IMR-90 (cell line): Measurements from ENCODE around the gene MEGF9. TPM values are rescaled to one million over a fixed set of nuclear protein-coding genes. Genes with fewer than 3 reads are reported as not detected.

Experiments
- ATAC-seq: fragments of 200-7000 bp; cut with Tn5 transposase; 2 replicates; pipeline ENCODE4 v1.9.1; 2020; ENCODE audit warnings: low read depth, mild to moderate bottlenecking, moderate library complexity
- BruUV-seq: library from RNA; stranded (reverse); fragments of 400-500 nt; replicated peaks from 2 replicates; lab custom pipeline; 2021; lab: Mats Ljungman, UMichigan
- CTCF ChIA-PET: fragments of 300-600 bp; formaldehyde crosslinking; extraction: SDS; loops from one replicate; lab custom pipeline; 2021; ENCODE audit warnings: antibody characterized with exemption; lab: Yijun Ruan, JAX
- POLR2A ChIA-PET: fragments of 300-600 bp; sonication (Branson Sonifier 250); formaldehyde crosslinking; loops from one replicate; lab custom pipeline; 2022; ENCODE audit warnings: antibody characterized with exemption; ENCODE audit not compliant: unreplicated experiment; lab: Charles Lee
- DNase-seq: peaks from one replicate; pipeline ENCODE4 v3.0.0; 2013
- H2AFZ ChIP-seq: replicated peaks from 2 replicates; pipeline ENCODE3; 2013; ENCODE audit warnings: low read length, mild to moderate bottlenecking; ENCODE audit not compliant: poor library complexity
- H2AK5ac ChIP-seq: 2 replicates; pipeline ENCODE4 v1.6.1; 2013; ENCODE audit warnings: low read depth, low read length, inconsistent platforms
- H2AK9ac ChIP-seq: replicated peaks from 2 replicates; pipeline ENCODE3; 2013; ENCODE audit warnings: mild to moderate bottlenecking, low read depth, low read length, moderate library complexity; ENCODE audit not compliant: poor library complexity
- H2BK120ac ChIP-seq: 2 replicates; pipeline ENCODE4 v1.6.1; 2013; ENCODE audit warnings: low read depth, low read length, inconsistent platforms
- H2BK15ac ChIP-seq: 3 replicates; pipeline ENCODE4 v1.6.1; 2013; ENCODE audit warnings: low read depth, low read length, inconsistent platforms
- H2BK20ac ChIP-seq: 2 replicates; pipeline ENCODE4 v1.6.1; 2013; ENCODE audit warnings: low read depth, mild to moderate bottlenecking, inconsistent platforms, low read length, moderate library complexity
- H2BK5ac ChIP-seq: 2 replicates; pipeline ENCODE4 v1.6.1; 2013; ENCODE audit warnings: mild to moderate bottlenecking, low read depth, low read length, inconsistent platforms; ENCODE audit not compliant: poor library complexity, severe bottlenecking
- H3K14ac ChIP-seq: replicated peaks from 2 replicates; pipeline ENCODE4 v1.6.1; 2013; ENCODE audit warnings: low read depth, low read length, inconsistent platforms
- H3K18ac ChIP-seq: 2 replicates; pipeline ENCODE4 v1.6.1; 2013; ENCODE audit warnings: low read depth, low read length, control low read depth
- H3K23ac ChIP-seq: 2 replicates; pipeline ENCODE4 v1.6.1; 2013; ENCODE audit warnings: low read depth, low read length, inconsistent platforms
- H3K27ac ChIP-seq: 2 replicates; pipeline ENCODE4 v1.5.1; 2013; ENCODE audit warnings: mild to moderate bottlenecking, control low read depth, low read length; ENCODE audit not compliant: insufficient read depth
- H3K27me3 ChIP-seq: 2 replicates; pipeline ENCODE4 v1.6.1; 2013; ENCODE audit warnings: low read length; ENCODE audit not compliant: control insufficient read depth, insufficient read depth
- H3K36me3 ChIP-seq: 2 replicates; pipeline ENCODE4 v1.6.1; 2013; ENCODE audit warnings: low read length, mixed read lengths; ENCODE audit not compliant: control insufficient read depth, insufficient read depth
- H3K4ac ChIP-seq: 2 replicates; pipeline ENCODE4 v1.6.1; 2013; ENCODE audit warnings: low read depth, low read length, inconsistent platforms
- H3K4me1 ChIP-seq: 2 replicates; pipeline ENCODE4 v1.6.1; 2013; ENCODE audit warnings: low read length, mixed read lengths; ENCODE audit not compliant: control insufficient read depth, insufficient read depth
- H3K4me2 ChIP-seq: 2 replicates; pipeline ENCODE4 v1.6.1; 2013; ENCODE audit warnings: low read depth, mild to moderate bottlenecking, control low read depth, low read length, moderate library complexity
- H3K4me3 ChIP-seq: 2 replicates; pipeline ENCODE4 v1.5.1; 2013; ENCODE audit warnings: low read depth, mild to moderate bottlenecking, control low read depth, low read length, moderate library complexity; ENCODE audit not compliant: insufficient read depth
- H3K56ac ChIP-seq: 2 replicates; pipeline ENCODE4 v1.6.1; 2013; ENCODE audit warnings: low read length, inconsistent platforms; ENCODE audit not compliant: insufficient read depth; ENCODE audit errors: extremely low read depth
- H3K79me1 ChIP-seq, 2 experiments: 2 replicates each; pipeline ENCODE4 v1.6.1; 2013; ENCODE audit warnings: low read length in 2 of 2, inconsistent platforms in 1 of 2, low read depth in 1 of 2
- H3K9ac ChIP-seq: 2 replicates; pipeline ENCODE4 v1.6.1; 2013; ENCODE audit warnings: low read depth, low read length, control low read depth
- H3K9me1 ChIP-seq: 2 replicates; pipeline ENCODE4 v1.6.1; 2013; ENCODE audit warnings: low read length, inconsistent platforms; ENCODE audit not compliant: insufficient read depth
- H3K9me3 ChIP-seq: 2 replicates; pipeline ENCODE4 v1.6.1; 2013; ENCODE audit warnings: low read length; ENCODE audit not compliant: control insufficient read depth, insufficient read depth
- H4K20me1 ChIP-seq: 2 replicates; pipeline ENCODE4 v1.6.1; 2013; ENCODE audit warnings: low read length, inconsistent platforms; ENCODE audit not compliant: insufficient read depth
- H4K5ac ChIP-seq: 2 replicates; pipeline ENCODE4 v1.6.1; 2013; ENCODE audit warnings: mild to moderate bottlenecking, low read depth, low read length, control low read depth
- H4K8ac ChIP-seq, 2 experiments: 2 replicates each; pipeline ENCODE4 v1.6.1; 2013; ENCODE audit warnings: low read depth in 2 of 2, low read length in 2 of 2, control low read depth in 1 of 2, inconsistent platforms in 1 of 2
- H4K91ac ChIP-seq: 2 replicates; pipeline ENCODE4 v1.6.1; 2013; ENCODE audit warnings: low read depth, low read length, inconsistent platforms; ENCODE audit not compliant: insufficient read depth
- CEBPB ChIP-seq: IDR thresholded peaks from 2 replicates; pipeline ENCODE4 v1.6.1; 2012; ENCODE audit warnings: low read depth, low read length, improper control_type of control experiment
- CHD1 ChIP-seq: IDR thresholded peaks from 2 replicates; pipeline ENCODE4 v1.6.1; 2012; ENCODE audit warnings: low read depth, low read length, improper control_type of control experiment
- FOS ChIP-seq: fragments of 150-350 bp; IDR thresholded peaks from 2 replicates; pipeline ENCODE4 v1.6.1; 2016; ENCODE audit warnings: low read depth, low read length
- MAFK ChIP-seq: IDR thresholded peaks from 2 replicates; pipeline ENCODE4 v1.6.1; 2012; ENCODE audit warnings: low read depth, low read length, improper control_type of control experiment
- MXI1 ChIP-seq: IDR thresholded peaks from 2 replicates; pipeline ENCODE4 v1.6.1; 2012; ENCODE audit warnings: low read depth, mild to moderate bottlenecking, low read length, moderate library complexity, borderline replicate concordance
- NFE2L2 ChIP-seq: fragments of 150-350 bp; IDR thresholded peaks from 2 replicates; pipeline ENCODE4 v1.6.1; 2016; ENCODE audit warnings: low read depth, mild to moderate bottlenecking, low read length
- POLR2A ChIP-seq: IDR thresholded peaks from 2 replicates; pipeline ENCODE4 v1.6.1; 2012; ENCODE audit warnings: mild to moderate bottlenecking, low read depth, low read length
- RAD21 ChIP-seq: IDR thresholded peaks from 2 replicates; pipeline ENCODE4 v1.6.1; 2012; ENCODE audit warnings: low read length, improper control_type of control experiment
- RFX5 ChIP-seq: IDR thresholded peaks from 2 replicates; pipeline ENCODE4 v1.8.0; 2012; ENCODE audit warnings: low read depth, mild to moderate bottlenecking, low read length, moderate library complexity
- SMC3 ChIP-seq: fragments of 150-350 bp; IDR thresholded peaks from 2 replicates; pipeline ENCODE4 v1.6.1; 2016; ENCODE audit warnings: low read depth, mild to moderate bottlenecking, antibody characterized with exemption, low read length, moderate library complexity
- WGBS, 2 experiments: methylation state at CpG; one replicate each; pipeline versions ENCODE4 v1.1.5 to v1.1.7; 2013; ENCODE audit warnings: missing lambda C conversion rate in 2 of 2; ENCODE audit not compliant: insufficient read length in 1 of 2; ENCODE audit errors: extremely low coverage in 2 of 2; 5-methylcytosine and 5-hydroxymethylcytosine counted together
- dilution Hi-C: fragments of 300-500 bp; cut with HindIII; formaldehyde crosslinking; loops from one replicate; pipeline ENCODE4 v1.14.3; 2018; ENCODE audit warnings: low sequenced_read_pairs; ENCODE audit not compliant: unreplicated experiment
- in situ Hi-C: fragments of 300-500 bp; cut with MboI; formaldehyde crosslinking; loops from 3 replicates; pipeline ENCODE4 v1.14.3; 2019; ENCODE audit warnings: low sequenced_read_pairs, inconsistent platforms, mixed read lengths
- intact Hi-C: fragments of 100-400 bp; cut with micrococcal nuclease; formaldehyde crosslinking; loops from 2 replicates; pipeline ENCODE4 v1.10.0; 2022
- polyA plus RNA-seq, 3 experiments: library from polyadenylated mRNA; depleted of rRNA; stranded (reverse); fragments of >200 nt; gene quantifications; 2 replicates each; pipeline ENCODE4 v1.2.3, GENCODE V29; 2012; ENCODE audit warnings: low replicate concordance in 1 of 3
- total RNA-seq: library from RNA; depleted of rRNA; stranded (reverse); fragments of >200 nt; gene quantifications from 2 replicates; pipeline ENCODE4 v1.2.3, GENCODE V29; 2012
- TF ChIP-seq, protein P1 (sequence below): fragments of 150-350 bp; IDR thresholded peaks from 2 replicates; pipeline ENCODE4 v1.6.1; 2017; ENCODE audit warnings: mild to moderate bottlenecking, antibody characterized with exemption, low read length, low read depth
- TF ChIP-seq, protein P2 (sequence below): fragments of 150-350 bp; IDR thresholded peaks from 2 replicates; pipeline ENCODE4 v1.6.1; 2016; ENCODE audit warnings: low read depth, mild to moderate bottlenecking, low read length, moderate library complexity, borderline replicate concordance

Gene MEGF9
- total and polyA plus RNA-seq, 2 of the 4 experiments (the other 2 are of a cell fraction): 3.4 TPM

DNA sequence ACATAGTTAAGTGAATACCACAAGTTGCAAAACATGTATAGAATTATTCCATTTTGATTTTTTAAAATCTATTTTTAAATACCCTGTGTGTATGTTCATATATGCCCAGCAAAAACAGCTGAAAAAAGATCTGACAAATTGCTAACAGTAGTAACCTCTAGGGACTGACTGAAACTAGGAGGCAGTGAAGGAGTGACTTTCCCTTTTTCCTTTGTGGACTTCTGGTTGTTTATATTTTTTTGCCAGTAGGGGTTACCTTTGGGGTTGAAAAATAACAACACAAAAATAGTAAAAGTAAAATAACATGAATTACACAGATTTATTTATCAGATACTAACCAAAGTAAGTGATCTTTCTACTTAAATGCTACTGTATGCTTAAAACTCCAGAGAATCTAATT, 2.9 kb downstream of the MEGF9 start (continued):
- TF ChIP-seq, protein P1, sequence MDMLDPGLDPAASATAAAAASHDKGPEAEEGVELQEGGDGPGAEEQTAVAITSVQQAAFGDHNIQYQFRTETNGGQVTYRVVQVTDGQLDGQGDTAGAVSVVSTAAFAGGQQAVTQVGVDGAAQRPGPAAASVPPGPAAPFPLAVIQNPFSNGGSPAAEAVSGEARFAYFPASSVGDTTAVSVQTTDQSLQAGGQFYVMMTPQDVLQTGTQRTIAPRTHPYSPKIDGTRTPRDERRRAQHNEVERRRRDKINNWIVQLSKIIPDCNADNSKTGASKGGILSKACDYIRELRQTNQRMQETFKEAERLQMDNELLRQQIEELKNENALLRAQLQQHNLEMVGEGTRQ: no peak
- TF ChIP-seq POLR2A: no peak

DNA sequence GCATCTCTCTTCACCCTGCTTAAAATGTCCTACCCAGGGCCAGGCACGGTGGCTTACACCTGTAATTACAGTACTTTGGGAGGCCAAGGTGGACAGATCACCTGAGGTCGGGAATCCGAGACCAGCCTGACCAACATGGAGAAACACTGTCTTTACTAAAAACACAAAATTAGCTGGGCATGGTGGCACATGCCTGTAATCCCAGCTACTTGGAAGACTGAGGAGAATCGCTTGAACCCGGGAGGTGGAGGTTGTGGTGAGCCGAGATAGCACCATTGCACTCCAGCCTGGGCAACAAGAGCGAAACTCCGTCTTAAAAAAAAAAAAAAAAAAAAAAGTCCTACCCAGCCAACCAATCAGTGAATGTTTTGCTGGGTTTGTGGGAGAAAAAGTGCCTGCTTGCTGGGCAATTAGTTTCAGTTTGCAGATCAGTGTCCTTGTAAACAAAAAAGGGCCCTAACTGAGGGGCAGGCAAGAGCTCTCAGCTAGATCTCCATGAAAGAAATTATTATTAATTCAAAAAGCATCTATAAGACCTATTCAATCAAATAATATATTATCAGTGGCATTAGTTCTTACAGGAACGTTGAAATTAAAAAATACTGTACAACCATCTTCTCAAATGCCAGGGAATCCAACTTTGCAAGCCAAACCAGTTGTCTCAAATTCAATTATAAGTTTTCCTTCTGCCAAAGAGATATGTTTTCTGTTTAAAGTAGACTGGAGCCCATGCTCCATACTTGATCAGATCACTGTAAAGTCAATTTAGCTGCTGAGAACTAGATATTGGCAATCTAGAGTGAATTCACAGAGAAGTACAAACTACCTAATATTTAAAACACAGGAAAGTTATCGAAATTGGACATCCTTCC, 3.9 kb downstream of the MEGF9 start:
- POLR2A ChIA-PET: interaction anchor here (0.6 kb wide), 1 partner anchor 121 kb away, joined by 3 read pairs; no protein-coding TSS in a partner anchor
- Histone ChIP-seq H2AK9ac (no peak overlapping the region), H3K23ac (peak overlapping the region; percentile 31; the same call in 1 of the 2 replicates), H3K9me3 (no peaks in the 10 kb centered on the region), H2BK20ac (no peak overlapping the region), H2AK5ac (no peak overlapping the region), H4K8ac (no peak overlapping the region; a peak in 1 of 4 replicates), H3K18ac (peak overlapping the region; percentile 1; the same call in 1 of the 2 replicates), H3K36me3 (no peaks in the 10 kb centered on the region), H4K5ac (0 out of 2 replicates have a peak overlapping the region, but pooled peaks have one; percentile 5), H3K56ac (no peak overlapping the region), H3K27me3 (no peaks in the 10 kb centered on the region), H4K20me1 (no peaks in the 10 kb centered on the region), H3K4me1 (peaks cover 12% of the 10 kb centered on the region), H3K79me1 (peaks cover 16 to 59% of the 10 kb centered on the region in 2 experiments; a peak in 3 of 4 replicates), H2BK15ac (no peak overlapping the region), H3K4ac (peak overlapping the region; percentile 11; the same call in 1 of the 2 replicates), H3K9me1 (peaks cover 3% of the 10 kb centered on the region; the same call in 1 of the 2 replicates), H2BK5ac (no peak overlapping the region), H2AFZ (no peak overlapping the region), H3K27ac (peak overlapping the region; percentile 3; the same call in 1 of the 2 replicates), H3K9ac (0 out of 2 replicates have a peak overlapping the region, but pooled peaks have one; percentile 12), H4K91ac (no peak overlapping the region), H3K4me3 (no peak overlapping the region), H3K4me2 (peak overlapping the region; percentile 82), H2BK120ac (no peak overlapping the region), H3K14ac (no peak overlapping the region)
- CTCF ChIA-PET: interaction anchor here (0.6 kb wide), 2 partner anchors 20 to 88 kb away, joined by 3 to 6 read pairs; no protein-coding TSS in a partner anchor
- WGBS, 2 experiments: 86% methylated on average over 1 of the region's 10 CpGs; no CpG with 5 or more reads in 1 of the 2 experiments
- peak; percentile 39 for DNase-seq
- dilution Hi-C loops: no loop called here
- in situ Hi-C loops: no loop called here
- ATAC-seq: no peak
- intact Hi-C loops: no loop called here
- BruUV-seq: no TSS peak
- TF ChIP-seq, protein P1: no peak
- TF ChIP-seq FOS: no peak
- TF ChIP-seq RFX5: no peak
- TF ChIP-seq MAFK: no peak
- no peak for TF ChIP-seq RAD21
- no peak for TF ChIP-seq MXI1
- TF ChIP-seq, protein P2, sequence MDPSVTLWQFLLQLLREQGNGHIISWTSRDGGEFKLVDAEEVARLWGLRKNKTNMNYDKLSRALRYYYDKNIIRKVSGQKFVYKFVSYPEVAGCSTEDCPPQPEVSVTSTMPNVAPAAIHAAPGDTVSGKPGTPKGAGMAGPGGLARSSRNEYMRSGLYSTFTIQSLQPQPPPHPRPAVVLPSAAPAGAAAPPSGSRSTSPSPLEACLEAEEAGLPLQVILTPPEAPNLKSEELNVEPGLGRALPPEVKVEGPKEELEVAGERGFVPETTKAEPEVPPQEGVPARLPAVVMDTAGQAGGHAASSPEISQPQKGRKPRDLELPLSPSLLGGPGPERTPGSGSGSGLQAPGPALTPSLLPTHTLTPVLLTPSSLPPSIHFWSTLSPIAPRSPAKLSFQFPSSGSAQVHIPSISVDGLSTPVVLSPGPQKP: no peak
- TF ChIP-seq CHD1: no peak
- no peak for TF ChIP-seq SMC3
- TF ChIP-seq NFE2L2: no peak
- no peak for TF ChIP-seq CEBPB
